Measurements from ENCODE around the gene HMX2. TPM values are rescaled to one million over a fixed set of nuclear protein-coding genes. Genes with fewer than 3 reads are reported as not detected.

HMX2 gene
- total and polyA plus RNA-seq, 2 of the 13 experiments (the other 11 are each of a cell fraction or from before 2014, with no cell fraction given), result not detected

DNA sequence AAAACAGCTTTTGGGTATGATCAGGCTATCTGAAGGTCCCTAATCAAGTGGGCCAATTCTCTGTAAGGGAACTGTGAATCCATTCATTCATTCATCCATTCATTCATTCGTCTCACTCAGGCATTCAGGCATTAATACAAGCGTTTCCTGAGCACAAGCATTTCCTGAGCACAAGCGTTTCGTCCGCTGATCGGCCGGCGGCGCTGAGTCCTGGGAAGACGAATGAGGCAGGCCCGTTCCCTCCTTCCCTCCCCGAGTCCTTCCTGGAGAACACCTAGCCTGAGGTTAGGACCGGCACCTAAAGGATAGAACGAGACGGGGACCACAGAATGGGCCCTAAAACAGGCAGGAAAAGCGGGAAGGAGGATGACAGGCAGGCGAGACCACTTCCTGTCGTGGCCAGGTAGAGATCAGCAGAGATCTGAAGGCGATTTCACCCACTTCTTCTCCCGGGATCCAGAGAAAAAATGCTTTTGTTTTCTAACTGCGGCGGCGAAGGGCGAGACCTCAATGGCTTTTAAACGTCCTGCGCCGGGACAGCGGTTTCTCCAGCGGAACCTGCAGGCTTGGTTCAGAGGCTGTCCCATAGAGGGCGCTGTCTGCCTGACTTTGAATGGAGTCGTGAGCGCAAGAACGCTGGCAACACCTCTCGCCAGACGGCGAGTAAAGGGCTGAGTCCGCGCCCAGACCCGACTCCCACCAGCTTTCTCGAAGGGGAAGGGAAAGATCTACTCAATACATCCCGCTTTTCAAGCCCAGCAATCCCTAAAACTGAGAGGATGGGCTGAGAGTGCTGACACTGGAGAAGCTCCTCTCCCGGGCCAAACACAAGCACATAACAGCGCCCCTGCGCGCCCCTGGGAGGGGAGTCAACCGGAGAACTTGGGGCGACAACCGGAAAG lies 15.1 kb upstream of the HMX2 start (continued):
- TF ChIP-seq, protein P1, sequence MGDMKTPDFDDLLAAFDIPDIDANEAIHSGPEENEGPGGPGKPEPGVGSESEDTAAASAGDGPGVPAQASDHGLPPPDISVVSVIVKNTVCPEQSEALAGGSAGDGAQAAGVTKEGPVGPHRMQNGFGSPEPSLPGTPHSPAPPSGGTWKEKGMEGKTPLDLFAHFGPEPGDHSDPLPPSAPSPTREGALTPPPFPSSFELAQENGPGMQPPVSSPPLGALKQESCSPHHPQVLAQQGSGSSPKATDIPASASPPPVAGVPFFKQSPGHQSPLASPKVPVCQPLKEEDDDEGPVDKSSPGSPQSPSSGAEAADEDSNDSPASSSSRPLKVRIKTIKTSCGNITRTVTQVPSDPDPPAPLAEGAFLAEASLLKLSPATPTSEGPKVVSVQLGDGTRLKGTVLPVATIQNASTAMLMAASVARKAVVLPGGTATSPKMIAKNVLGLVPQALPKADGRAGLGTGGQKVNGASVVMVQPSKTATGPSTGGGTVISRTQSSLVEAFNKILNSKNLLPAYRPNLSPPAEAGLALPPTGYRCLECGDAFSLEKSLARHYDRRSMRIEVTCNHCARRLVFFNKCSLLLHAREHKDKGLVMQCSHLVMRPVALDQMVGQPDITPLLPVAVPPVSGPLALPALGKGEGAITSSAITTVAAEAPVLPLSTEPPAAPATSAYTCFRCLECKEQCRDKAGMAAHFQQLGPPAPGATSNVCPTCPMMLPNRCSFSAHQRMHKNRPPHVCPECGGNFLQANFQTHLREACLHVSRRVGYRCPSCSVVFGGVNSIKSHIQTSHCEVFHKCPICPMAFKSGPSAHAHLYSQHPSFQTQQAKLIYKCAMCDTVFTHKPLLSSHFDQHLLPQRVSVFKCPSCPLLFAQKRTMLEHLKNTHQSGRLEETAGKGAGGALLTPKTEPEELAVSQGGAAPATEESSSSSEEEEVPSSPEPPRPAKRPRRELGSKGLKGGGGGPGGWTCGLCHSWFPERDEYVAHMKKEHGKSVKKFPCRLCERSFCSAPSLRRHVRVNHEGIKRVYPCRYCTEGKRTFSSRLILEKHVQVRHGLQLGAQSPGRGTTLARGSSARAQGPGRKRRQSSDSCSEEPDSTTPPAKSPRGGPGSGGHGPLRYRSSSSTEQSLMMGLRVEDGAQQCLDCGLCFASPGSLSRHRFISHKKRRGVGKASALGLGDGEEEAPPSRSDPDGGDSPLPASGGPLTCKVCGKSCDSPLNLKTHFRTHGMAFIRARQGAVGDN (CRISPR knock-in tag; IDR thresholded peaks at IDR 0.05), result peak; percentile 51
- TF ChIP-seq, protein P2, sequence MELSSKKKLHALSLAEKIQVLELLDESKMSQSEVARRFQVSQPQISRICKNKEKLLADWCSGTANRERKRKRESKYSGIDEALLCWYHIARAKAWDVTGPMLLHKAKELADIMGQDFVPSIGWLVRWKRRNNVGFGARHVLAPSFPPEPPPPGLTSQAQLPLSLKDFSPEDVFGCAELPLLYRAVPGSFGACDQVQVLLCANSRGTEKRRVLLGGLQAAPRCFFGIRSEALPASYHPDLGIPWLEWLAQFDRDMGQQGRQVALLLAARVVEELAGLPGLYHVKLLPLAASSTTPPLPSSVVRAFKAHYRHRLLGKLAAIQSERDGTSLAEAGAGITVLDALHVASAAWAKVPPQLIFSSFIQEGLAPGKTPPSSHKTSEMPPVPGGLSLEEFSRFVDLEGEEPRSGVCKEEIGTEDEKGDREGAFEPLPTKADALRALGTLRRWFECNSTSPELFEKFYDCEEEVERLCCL (CRISPR knock-in tag; IDR thresholded peaks at IDR 0.05; ENCODE audit: borderline replicate concordance), result no peak
- peak; percentile 21; the same call in 1 of the 2 replicates for TF ChIP-seq RCOR2 (CRISPR knock-in tag; IDR thresholded peaks at IDR 0.05)
- TF ChIP-seq, protein P3, sequence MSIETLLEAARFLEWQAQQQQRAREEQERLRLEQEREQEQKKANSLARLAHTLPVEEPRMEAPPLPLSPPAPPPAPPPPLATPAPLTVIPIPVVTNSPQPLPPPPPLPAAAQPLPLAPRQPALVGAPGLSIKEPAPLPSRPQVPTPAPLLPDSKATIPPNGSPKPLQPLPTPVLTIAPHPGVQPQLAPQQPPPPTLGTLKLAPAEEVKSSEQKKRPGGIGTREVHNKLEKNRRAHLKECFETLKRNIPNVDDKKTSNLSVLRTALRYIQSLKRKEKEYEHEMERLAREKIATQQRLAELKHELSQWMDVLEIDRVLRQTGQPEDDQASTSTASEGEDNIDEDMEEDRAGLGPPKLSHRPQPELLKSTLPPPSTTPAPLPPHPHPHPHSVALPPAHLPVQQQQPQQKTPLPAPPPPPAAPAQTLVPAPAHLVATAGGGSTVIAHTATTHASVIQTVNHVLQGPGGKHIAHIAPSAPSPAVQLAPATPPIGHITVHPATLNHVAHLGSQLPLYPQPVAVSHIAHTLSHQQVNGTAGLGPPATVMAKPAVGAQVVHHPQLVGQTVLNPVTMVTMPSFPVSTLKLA (IDR thresholded peaks at IDR 0.05), result no peak
- 0 out of 2 replicates have a peak, but pooled peaks have one; percentile 16 for TF ChIP-seq ELF3 (CRISPR knock-in tag; IDR thresholded peaks at IDR 0.05)
- TF ChIP-seq, protein P4, sequence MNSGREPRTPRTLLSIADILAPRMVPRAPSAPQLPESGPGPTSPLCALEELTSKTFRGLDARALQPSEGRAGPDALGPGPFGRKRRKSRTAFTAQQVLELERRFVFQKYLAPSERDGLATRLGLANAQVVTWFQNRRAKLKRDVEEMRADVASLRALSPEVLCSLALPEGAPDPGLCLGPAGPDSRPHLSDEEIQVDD (CRISPR knock-in tag; IDR thresholded peaks at IDR 0.05; ENCODE audit: borderline replicate concordance), result no peak
- TF ChIP-seq ZEB1 (IDR thresholded peaks at IDR 0.05; ENCODE audit: insufficient replicate concordance, low read depth), result no peak
- TF ChIP-seq TGIF2 (CRISPR knock-in tag; IDR thresholded peaks at IDR 0.05), result no peak
- no peak for TF ChIP-seq TRIM24 (CRISPR knock-in tag; IDR thresholded peaks at IDR 0.05)
- TF ChIP-seq, protein P5, sequence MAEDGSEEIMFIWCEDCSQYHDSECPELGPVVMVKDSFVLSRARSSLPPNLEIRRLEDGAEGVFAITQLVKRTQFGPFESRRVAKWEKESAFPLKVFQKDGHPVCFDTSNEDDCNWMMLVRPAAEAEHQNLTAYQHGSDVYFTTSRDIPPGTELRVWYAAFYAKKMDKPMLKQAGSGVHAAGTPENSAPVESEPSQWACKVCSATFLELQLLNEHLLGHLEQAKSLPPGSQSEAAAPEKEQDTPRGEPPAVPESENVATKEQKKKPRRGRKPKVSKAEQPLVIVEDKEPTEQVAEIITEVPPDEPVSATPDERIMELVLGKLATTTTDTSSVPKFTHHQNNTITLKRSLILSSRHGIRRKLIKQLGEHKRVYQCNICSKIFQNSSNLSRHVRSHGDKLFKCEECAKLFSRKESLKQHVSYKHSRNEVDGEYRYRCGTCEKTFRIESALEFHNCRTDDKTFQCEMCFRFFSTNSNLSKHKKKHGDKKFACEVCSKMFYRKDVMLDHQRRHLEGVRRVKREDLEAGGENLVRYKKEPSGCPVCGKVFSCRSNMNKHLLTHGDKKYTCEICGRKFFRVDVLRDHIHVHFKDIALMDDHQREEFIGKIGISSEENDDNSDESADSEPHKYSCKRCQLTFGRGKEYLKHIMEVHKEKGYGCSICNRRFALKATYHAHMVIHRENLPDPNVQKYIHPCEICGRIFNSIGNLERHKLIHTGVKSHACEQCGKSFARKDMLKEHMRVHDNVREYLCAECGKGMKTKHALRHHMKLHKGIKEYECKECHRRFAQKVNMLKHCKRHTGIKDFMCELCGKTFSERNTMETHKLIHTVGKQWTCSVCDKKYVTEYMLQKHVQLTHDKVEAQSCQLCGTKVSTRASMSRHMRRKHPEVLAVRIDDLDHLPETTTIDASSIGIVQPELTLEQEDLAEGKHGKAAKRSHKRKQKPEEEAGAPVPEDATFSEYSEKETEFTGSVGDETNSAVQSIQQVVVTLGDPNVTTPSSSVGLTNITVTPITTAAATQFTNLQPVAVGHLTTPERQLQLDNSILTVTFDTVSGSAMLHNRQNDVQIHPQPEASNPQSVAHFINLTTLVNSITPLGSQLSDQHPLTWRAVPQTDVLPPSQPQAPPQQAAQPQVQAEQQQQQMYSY (CRISPR knock-in tag; IDR thresholded peaks at IDR 0.05), result no peak
- TF ChIP-seq NPAS2 (CRISPR knock-in tag; IDR thresholded peaks at IDR 0.05; ENCODE audit: borderline replicate concordance), result no peak
- peak; percentile 77; the same call in 1 of the 2 replicates for TF ChIP-seq MTF2 (CRISPR knock-in tag; IDR thresholded peaks at IDR 0.05; ENCODE audit: borderline replicate concordance)
- TF ChIP-seq KDM2A (CRISPR knock-in tag; IDR thresholded peaks at IDR 0.05; ENCODE audit: borderline replicate concordance, low read depth), result peak; percentile 47; the same call in 1 of the 2 replicates
- no peak for TF ChIP-seq ZNF740 (CRISPR knock-in tag; IDR thresholded peaks at IDR 0.05)
- no peak; the same call in 1 of the 2 replicates for TF ChIP-seq RFXAP (CRISPR knock-in tag; IDR thresholded peaks at IDR 0.05; ENCODE audit: borderline replicate concordance)
- TF ChIP-seq ZNF839 (CRISPR knock-in tag; IDR thresholded peaks at IDR 0.05; ENCODE audit: borderline replicate concordance), result no peak

Measured in HepG2 (cell line).